CD8-positive, alpha-beta memory T cell (primary cell): Measurements from ENCODE around the gene HERC3. TPM values are rescaled to one million over a fixed set of nuclear protein-coding genes. Genes with fewer than 3 reads are reported as not detected.

Experiments used
- CTCF ChIA-PET: fragments of 350-600 bp; sonication (Branson Sonifier 250); formaldehyde crosslinking; loops from one replicate; lab custom pipeline; 2021; ENCODE audit warnings: antibody characterized with exemption; lab: Charles Lee
- POLR2A ChIA-PET: fragments of 350-600 bp; sonication (Branson Sonifier 250); formaldehyde crosslinking; loops from one replicate; lab custom pipeline; 2021; ENCODE audit warnings: antibody characterized with exemption; lab: Charles Lee
- DNase-seq, 5 donors: peaks; one replicate each; pipeline versions ENCODE4 v3.0.0 to v3.0.0-alpha.2; 2020 to 2022; ENCODE audit warnings: mixed read lengths in 1 of 5
- H3K27ac ChIP-seq: one replicate; pipeline ENCODE4 v1.7.0; 2013; ENCODE audit warnings: low read depth, mild to moderate bottlenecking, low read length, moderate library complexity
- H3K27me3 ChIP-seq: 2 replicates; pipeline ENCODE4 v1.7.0; 2013; ENCODE audit warnings: low read length, mild to moderate bottlenecking; ENCODE audit not compliant: insufficient read depth, poor library complexity, severe bottlenecking
- H3K36me3 ChIP-seq: 2 replicates; pipeline ENCODE4 v1.7.0; 2013; ENCODE audit warnings: mild to moderate bottlenecking, low read length, moderate library complexity; ENCODE audit not compliant: insufficient read depth
- H3K4me1 ChIP-seq: 2 replicates; pipeline ENCODE4 v1.7.0; 2013; ENCODE audit warnings: mild to moderate bottlenecking, low read length, moderate library complexity; ENCODE audit not compliant: insufficient read depth
- H3K4me3 ChIP-seq: 2 replicates; pipeline ENCODE4 v1.7.0; 2013; ENCODE audit warnings: mild to moderate bottlenecking, low read length
- H3K9me3 ChIP-seq: 2 replicates; pipeline ENCODE4 v1.7.0; 2013; ENCODE audit warnings: mild to moderate bottlenecking, low read length
- H3K27ac Mint-ChIP-seq, 8 donors: one replicate each; pipeline ENCODE4 v1.8.0; 2020 to 2021; ENCODE audit warnings: mixed read lengths in 8 of 8, mild to moderate bottlenecking in 6 of 8, inconsistent platforms in 3 of 8, moderate library complexity in 3 of 8
- H3K27me3 Mint-ChIP-seq, 2 donors: one replicate each; pipeline ENCODE4 v1.8.0; 2020 to 2021; ENCODE audit warnings: mixed read lengths in 2 of 2, mild to moderate bottlenecking in 1 of 2, moderate library complexity in 1 of 2
- H3K36me3 Mint-ChIP-seq, 3 donors: one replicate each; pipeline ENCODE4 v1.8.0; 2020 to 2021; ENCODE audit warnings: mixed read lengths in 3 of 3, inconsistent platforms in 1 of 3, mild to moderate bottlenecking in 1 of 3
- H3K4me1 Mint-ChIP-seq, 3 donors: one replicate each; pipeline ENCODE4 v1.8.0; 2020 to 2021; ENCODE audit warnings: mixed read lengths in 3 of 3, inconsistent platforms in 1 of 3, mild to moderate bottlenecking in 1 of 3
- H3K4me3 Mint-ChIP-seq, 7 donors: one replicate each; pipeline ENCODE4 v1.8.0; 2020 to 2021; ENCODE audit warnings: mixed read lengths in 7 of 7, mild to moderate bottlenecking in 6 of 7, moderate library complexity in 4 of 7, inconsistent platforms in 2 of 7
- H3K9me3 Mint-ChIP-seq, 5 donors: one replicate each; pipeline ENCODE4 v1.8.0; 2020 to 2022; ENCODE audit warnings: mixed read lengths in 5 of 5, mild to moderate bottlenecking in 3 of 5, moderate library complexity in 2 of 5, inconsistent platforms in 1 of 5
- polyA plus RNA-seq: library from polyadenylated mRNA; unstranded; fragments of 300-500 nt; fragmentation: Illumina TruSeq; gene quantifications from one replicate; pipeline ENCODE4 v1.2.3, GENCODE V29; 2021
- total RNA-seq, 2 experiments: library from RNA; stranded (reverse); gene quantifications; one replicate each; pipeline ENCODE4 v1.2.3, GENCODE V29; 2021

HERC3 gene
- total and polyA plus RNA-seq, 3 experiments from 2014 or later, result 27.9 to 34.5 (median 31.8) TPM

DNA sequence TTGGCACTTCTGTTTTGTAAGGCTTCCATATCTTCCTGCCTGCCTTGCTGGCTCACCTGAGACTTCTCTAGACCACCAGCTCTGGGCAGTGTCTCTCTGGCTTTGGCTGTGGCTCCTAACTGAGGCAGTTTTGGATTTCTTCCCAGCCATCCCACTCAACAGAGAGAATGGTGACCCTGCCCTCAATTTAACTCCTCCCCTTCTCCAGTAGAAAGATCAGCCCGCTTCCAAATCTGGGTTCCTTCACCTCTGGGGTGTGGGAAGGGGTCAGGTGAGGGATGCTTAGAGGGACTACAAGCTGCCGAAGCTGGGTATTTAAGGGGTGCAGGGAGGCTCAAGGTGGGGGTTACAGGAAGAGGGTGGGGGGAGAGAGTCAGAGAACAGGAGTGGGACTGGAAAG lies 81.6 kb downstream of the HERC3 start:
- H3K27ac ChIP-seq, result no peak overlapping the region
- H3K9me3 ChIP-seq, result no peaks in the 10 kb centered on the region
- H3K4me1 ChIP-seq, result no peaks in the 10 kb centered on the region
- Mint-ChIP-seq H3K4me3 (no peak overlapping the region), H3K27me3 (no peaks in the 10 kb centered on the region), H3K36me3 (peaks cover 5 to 82% (median 18%) of the 10 kb centered on the region in 3 donors), H3K27ac (peak overlapping the region in 3 of 8 donors; percentile 18 to 69 (median 51)), H3K4me1 (peaks cover 0 to 4% (median 0%) of the 10 kb centered on the region in 3 donors), H3K9me3 (no peaks in the 10 kb centered on the region)
- CTCF ChIA-PET, result no interaction called here
- DNase-seq, result no peak
- no peaks in the 10 kb centered on the region for H3K27me3 ChIP-seq
- POLR2A ChIA-PET, result no interaction called here
- no peak overlapping the region for H3K4me3 ChIP-seq
- peaks cover 24% of the 10 kb centered on the region for H3K36me3 ChIP-seq

DNA sequence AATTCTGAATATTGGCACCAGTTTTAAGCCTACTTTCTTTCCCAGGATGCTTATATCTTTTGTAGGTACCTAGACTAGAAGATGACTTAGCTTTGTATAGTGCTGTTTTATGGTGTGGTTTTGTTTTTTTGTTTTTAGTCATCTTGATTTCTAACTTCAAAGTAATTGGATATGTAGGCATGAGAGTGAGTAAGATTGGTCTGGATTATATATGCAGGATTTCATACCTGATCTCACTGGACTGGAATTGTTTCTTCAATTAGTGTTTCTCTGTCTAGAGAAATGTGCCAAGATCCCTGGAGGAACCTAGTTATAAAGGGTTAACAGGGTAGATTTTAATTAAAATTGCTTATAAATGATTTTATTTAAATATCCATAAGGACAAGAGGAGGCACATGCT lies 82.3 kb downstream of the HERC3 start:
- Histone ChIP-seq H3K9me3 (no peaks in the 10 kb centered on the region), H3K27me3 (no peaks in the 10 kb centered on the region), H3K27ac (no peak overlapping the region), H3K4me1 (no peaks in the 10 kb centered on the region), H3K4me3 (no peak overlapping the region), H3K36me3 (peaks cover 30% of the 10 kb centered on the region)
- no peaks in the 10 kb centered on the region for H3K9me3 Mint-ChIP-seq
- no peak overlapping the region for H3K4me3 Mint-ChIP-seq
- peak overlapping the region in 2 of 8 donors; percentile 7 to 18 for H3K27ac Mint-ChIP-seq
- CTCF ChIA-PET, result no interaction called here
- no peak for DNase-seq
- peaks cover 0 to 4% (median 0%) of the 10 kb centered on the region in 3 donors for H3K4me1 Mint-ChIP-seq
- peaks cover 12 to 82% (median 22%) of the 10 kb centered on the region in 3 donors for H3K36me3 Mint-ChIP-seq
- H3K27me3 Mint-ChIP-seq, result no peaks in the 10 kb centered on the region
- POLR2A ChIA-PET, result no interaction called here

DNA sequence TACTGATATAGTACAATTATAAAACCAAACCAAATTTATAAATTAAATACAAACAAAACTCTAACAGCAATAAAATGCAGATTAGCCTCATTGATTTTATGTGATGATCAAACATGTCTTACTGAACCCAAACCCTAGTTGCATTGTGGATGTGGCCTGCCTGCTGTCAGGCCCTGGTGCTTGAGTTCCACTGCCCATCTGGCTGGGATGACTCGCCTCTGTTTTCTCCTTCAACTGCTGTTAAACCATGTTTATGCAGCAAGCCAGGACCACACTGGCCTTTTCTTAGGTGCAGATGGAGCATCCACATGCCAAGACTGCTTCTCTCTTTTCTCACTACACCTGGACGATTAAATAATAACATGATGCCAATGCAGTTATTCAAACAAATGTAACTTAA lies 82.7 kb downstream of the HERC3 start:
- H3K4me3 ChIP-seq, result no peak overlapping the region
- Mint-ChIP-seq H3K9me3 (no peaks in the 10 kb centered on the region), H3K4me1 (peaks cover 0 to 4% (median 0%) of the 10 kb centered on the region in 3 donors), H3K36me3 (peaks cover 16 to 82% (median 24%) of the 10 kb centered on the region in 3 donors), H3K27me3 (no peaks in the 10 kb centered on the region), H3K27ac (peak overlapping the region in 1 of 8 donors; percentile 56), H3K4me3 (no peak overlapping the region)
- ChIA-PET POLR2A (no interaction called here), CTCF (no interaction called here)
- H3K36me3 ChIP-seq, result peaks cover 34% of the 10 kb centered on the region
- no peaks in the 10 kb centered on the region for H3K9me3 ChIP-seq
- H3K27me3 ChIP-seq, result no peaks in the 10 kb centered on the region
- DNase-seq, result no peak
- H3K4me1 ChIP-seq, result no peaks in the 10 kb centered on the region
- no peak overlapping the region for H3K27ac ChIP-seq

DNA sequence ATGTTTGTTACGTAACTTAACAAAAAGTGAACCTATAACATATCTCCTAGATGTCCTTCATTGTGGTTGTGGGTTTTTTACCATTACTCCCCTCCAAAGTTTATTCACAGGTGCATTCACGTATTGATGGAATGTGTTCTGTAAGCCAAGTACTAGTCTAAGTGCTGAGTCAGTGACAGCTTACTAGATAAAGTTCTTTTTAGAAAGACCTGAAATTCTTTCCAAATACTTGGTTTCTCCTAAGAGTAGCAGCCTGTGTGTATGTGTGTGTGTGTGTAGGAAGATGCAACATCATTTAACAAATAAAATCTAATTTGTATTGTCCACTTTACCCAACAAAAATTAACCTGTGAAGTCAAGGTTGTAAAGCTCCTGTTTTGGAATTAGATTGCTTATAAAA lies 83.3 kb downstream of the HERC3 start:
- peak overlapping the region in 1 of 8 donors; percentile 8 for H3K27ac Mint-ChIP-seq
- ChIA-PET POLR2A (no interaction called here), CTCF (interaction anchor here (1.4 kb wide), 1 partner anchor 13 kb away, joined by 5 read pairs; no protein-coding TSS in a partner anchor)
- no peaks in the 10 kb centered on the region for H3K9me3 Mint-ChIP-seq
- no peaks in the 10 kb centered on the region for H3K9me3 ChIP-seq
- no peaks in the 10 kb centered on the region for H3K4me1 ChIP-seq
- H3K27ac ChIP-seq, result no peak overlapping the region
- no peak overlapping the region for H3K4me3 Mint-ChIP-seq
- H3K27me3 Mint-ChIP-seq, result no peaks in the 10 kb centered on the region
- peaks cover 21 to 82% (median 29%) of the 10 kb centered on the region in 3 donors for H3K36me3 Mint-ChIP-seq
- peaks cover 0 to 4% (median 0%) of the 10 kb centered on the region in 3 donors for H3K4me1 Mint-ChIP-seq
- DNase-seq, result no peak
- peaks cover 35% of the 10 kb centered on the region for H3K36me3 ChIP-seq
- H3K27me3 ChIP-seq, result no peaks in the 10 kb centered on the region
- no peak overlapping the region for H3K4me3 ChIP-seq

DNA sequence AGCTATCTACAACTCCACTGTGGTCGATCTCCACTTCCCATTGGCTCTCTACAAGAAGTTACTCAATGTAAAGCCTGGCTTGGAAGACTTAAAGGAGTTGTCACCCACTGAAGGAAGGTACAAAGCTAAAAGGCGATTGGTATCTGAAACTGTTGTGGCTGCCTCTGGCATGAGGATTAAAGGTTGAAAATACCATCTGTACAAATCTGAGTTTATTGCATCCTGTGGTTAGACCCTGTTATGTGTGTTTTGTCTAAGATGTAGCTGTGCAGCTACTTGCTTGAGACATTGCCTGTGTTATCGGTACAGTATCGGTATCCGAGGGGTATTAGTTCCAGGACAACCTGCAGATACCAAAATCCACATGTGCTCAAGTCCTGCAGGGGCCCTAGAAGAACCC lies 88.9 kb downstream of the HERC3 start:
- no peaks in the 10 kb centered on the region for H3K9me3 Mint-ChIP-seq
- H3K4me1 Mint-ChIP-seq, result no peaks in the 10 kb centered on the region
- ChIA-PET CTCF (no interaction called here), POLR2A (no interaction called here)
- no peaks in the 10 kb centered on the region for H3K4me1 ChIP-seq
- H3K4me3 ChIP-seq, result no peak overlapping the region
- H3K27ac Mint-ChIP-seq, result no peak overlapping the region
- no peaks in the 10 kb centered on the region for H3K27me3 ChIP-seq
- no peaks in the 10 kb centered on the region for H3K27me3 Mint-ChIP-seq
- H3K4me3 Mint-ChIP-seq, result no peak overlapping the region
- H3K36me3 Mint-ChIP-seq, result peaks cover 36 to 91% (median 50%) of the 10 kb centered on the region in 3 donors
- H3K36me3 ChIP-seq, result peaks cover 50% of the 10 kb centered on the region
- H3K9me3 ChIP-seq, result no peaks in the 10 kb centered on the region
- H3K27ac ChIP-seq, result no peak overlapping the region
- no peak for DNase-seq

DNA sequence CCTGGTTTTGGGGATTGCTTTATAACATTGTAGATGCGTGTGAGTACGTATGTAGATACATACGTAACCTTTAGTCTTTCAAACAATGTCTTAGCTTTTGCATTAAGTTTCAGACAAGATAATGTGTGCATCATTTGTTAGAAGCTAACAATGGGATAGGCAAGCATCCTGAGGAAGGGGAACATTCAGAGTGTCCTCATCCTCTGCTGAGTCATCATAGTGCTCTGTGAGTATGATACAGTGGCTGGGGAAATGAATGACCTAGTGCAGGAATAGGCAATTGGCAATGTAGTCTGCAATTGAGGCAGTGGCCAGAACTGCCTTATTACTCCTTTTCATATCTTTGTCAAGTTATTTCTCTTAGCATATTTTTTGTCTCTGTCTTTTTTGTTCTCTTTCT lies 98.1 kb downstream of the HERC3 start:
- Mint-ChIP-seq H3K4me3 (no peak overlapping the region), H3K27me3 (no peaks in the 10 kb centered on the region), H3K36me3 (peaks cover 28 to 61% (median 30%) of the 10 kb centered on the region in 3 donors), H3K4me1 (peaks cover 0 to 2% (median 2%) of the 10 kb centered on the region in 3 donors), H3K27ac (peak overlapping the region in 3 of 8 donors; percentile 53 to 56 (median 54)), H3K9me3 (no peaks in the 10 kb centered on the region)
- Histone ChIP-seq H3K27me3 (no peaks in the 10 kb centered on the region), H3K36me3 (peaks cover 24% of the 10 kb centered on the region), H3K4me1 (no peaks in the 10 kb centered on the region), H3K9me3 (no peaks in the 10 kb centered on the region), H3K4me3 (no peak overlapping the region), H3K27ac (no peak overlapping the region)
- ChIA-PET CTCF (no interaction called here), POLR2A (no interaction called here)
- DNase-seq, result no peak

DNA sequence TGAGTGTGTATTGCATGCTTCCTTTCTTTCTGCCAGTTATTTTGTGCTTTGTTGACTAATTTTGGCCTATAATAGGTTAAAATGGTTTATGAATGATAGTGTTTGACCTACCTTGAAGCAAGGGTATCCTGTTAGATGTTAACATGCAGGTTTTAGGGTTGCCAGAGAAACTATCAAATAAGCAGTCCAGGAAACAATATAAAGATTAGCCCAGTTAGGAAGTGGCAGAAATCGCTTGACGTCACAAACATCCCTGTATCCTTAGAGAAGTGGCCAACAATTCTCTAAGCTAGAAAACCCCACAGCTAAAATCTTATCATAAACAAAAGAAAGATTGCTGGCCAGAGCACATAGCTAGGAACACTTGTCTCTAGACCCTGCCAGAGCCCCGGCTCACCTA lies 101.5 kb downstream of the HERC3 start:
- Histone ChIP-seq H3K27me3 (no peaks in the 10 kb centered on the region), H3K27ac (no peak overlapping the region), H3K36me3 (peaks cover 18% of the 10 kb centered on the region), H3K4me1 (peaks cover 14% of the 10 kb centered on the region), H3K4me3 (no peak overlapping the region), H3K9me3 (no peaks in the 10 kb centered on the region)
- H3K27ac Mint-ChIP-seq, result peak overlapping the region in 3 of 8 donors; percentile 2 to 91 (median 17)
- no peaks in the 10 kb centered on the region for H3K27me3 Mint-ChIP-seq
- ChIA-PET CTCF (no interaction called here), POLR2A (no interaction called here)
- H3K4me1 Mint-ChIP-seq, result peaks cover 10 to 21% (median 17%) of the 10 kb centered on the region in 3 donors
- H3K4me3 Mint-ChIP-seq, result no peak overlapping the region
- H3K9me3 Mint-ChIP-seq, result no peaks in the 10 kb centered on the region
- no peak for DNase-seq
- H3K36me3 Mint-ChIP-seq, result peaks cover 5 to 54% (median 12%) of the 10 kb centered on the region in 3 donors

DNA sequence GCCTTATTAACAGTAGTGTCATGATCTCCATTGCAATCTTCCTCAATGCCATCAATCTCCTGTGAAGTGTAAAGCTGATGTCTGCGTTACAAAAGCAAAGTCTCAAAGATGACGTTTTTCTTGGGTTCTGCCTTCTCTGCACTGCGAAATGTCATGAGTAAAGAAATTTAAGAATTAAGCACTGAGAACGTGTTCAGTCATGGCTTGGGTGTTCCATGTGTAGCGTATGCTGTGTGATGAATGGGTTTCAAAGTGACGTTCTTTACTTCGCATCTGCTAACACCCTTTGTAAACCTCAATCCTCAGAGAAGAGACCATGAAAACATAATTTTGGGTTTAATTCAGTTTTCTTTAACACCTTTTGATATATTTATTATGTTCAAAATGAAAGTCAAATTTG lies 104.3 kb downstream of the HERC3 start:
- POLR2A ChIA-PET, result no interaction called here
- peaks cover 0 to 45% (median 7%) of the 10 kb centered on the region in 3 donors for H3K36me3 Mint-ChIP-seq
- Histone ChIP-seq H3K36me3 (peaks cover 7% of the 10 kb centered on the region), H3K4me3 (peak overlapping the region; percentile 80), H3K9me3 (no peaks in the 10 kb centered on the region), H3K4me1 (peaks cover 14% of the 10 kb centered on the region), H3K27me3 (no peaks in the 10 kb centered on the region), H3K27ac (no peak overlapping the region)
- peak in 1 of 5 donors; percentile 8 for DNase-seq
- CTCF ChIA-PET, result interaction anchor here (1.1 to 1.2 kb wide), 2 partner anchors 9 to 157 kb away, joined by 3 read pairs; no protein-coding TSS in a partner anchor
- peak overlapping the region; percentile 83 to 94 (median 88) for H3K4me3 Mint-ChIP-seq
- no peaks in the 10 kb centered on the region for H3K27me3 Mint-ChIP-seq
- peak overlapping the region in 6 of 8 donors; percentile 34 to 96 (median 94) for H3K27ac Mint-ChIP-seq
- H3K4me1 Mint-ChIP-seq, result peaks cover 8 to 25% (median 17%) of the 10 kb centered on the region in 3 donors
- no peaks in the 10 kb centered on the region for H3K9me3 Mint-ChIP-seq
